Measurements from ENCODE around the gene TBX1.

The TBX1 gene

GRCh38 chr22:19811811-19812771, 51.5 kb downstream of the TBX1 start:
- in situ Hi-C loops (cut with MboI; ENCODE audit: low pct_unique_long_range_greater_than_20kb, low sequenced_read_pairs, unreplicated experiment): no loop called here
- DNase-seq (ENCODE audit: low spot score): no peak

GRCh38 chr22:19812910-19813309, 52.3 kb downstream of the TBX1 start:
- DNase-seq (ENCODE audit: low spot score): no peak
- in situ Hi-C loops (cut with MboI; ENCODE audit: low pct_unique_long_range_greater_than_20kb, low sequenced_read_pairs, unreplicated experiment): no loop called here
- no peak for TF ChIP-seq CTCF (IDR thresholded peaks at IDR 0.05; ENCODE audit: extremely low read depth, insufficient read depth, missing control alignments)

More at GRCh38 chr22:19811811-19812771, 51.5 kb downstream of the TBX1 start:
- TF ChIP-seq CTCF (IDR thresholded peaks at IDR 0.05; ENCODE audit: extremely low read depth, insufficient read depth, missing control alignments): no peak

- DNase-seq (ENCODE audit: low spot score): no peak
- TF ChIP-seq CTCF (IDR thresholded peaks at IDR 0.05; ENCODE audit: extremely low read depth, insufficient read depth, missing control alignments): no peak
- in situ Hi-C loops (cut with MboI; ENCODE audit: low pct_unique_long_range_greater_than_20kb, low sequenced_read_pairs, unreplicated experiment): no loop called here
These were observed 53.9 kb downstream of the TBX1 start for GRCh38 chr22:19814428-19814827.

GRCh38 chr22:19815093-19815822, 54.7 kb downstream of the TBX1 start:
- DNase-seq (ENCODE audit: low spot score): no peak
- no peak for TF ChIP-seq CTCF (IDR thresholded peaks at IDR 0.05; ENCODE audit: extremely low read depth, insufficient read depth, missing control alignments)
- in situ Hi-C loops (cut with MboI; ENCODE audit: low pct_unique_long_range_greater_than_20kb, low sequenced_read_pairs, unreplicated experiment): no loop called here

GRCh38 chr22:19815823-19816290, 55.3 kb downstream of the TBX1 start:
- no peak for DNase-seq (ENCODE audit: low spot score)
- no peak for TF ChIP-seq CTCF (IDR thresholded peaks at IDR 0.05; ENCODE audit: extremely low read depth, insufficient read depth, missing control alignments)
- in situ Hi-C loops (cut with MboI; ENCODE audit: low pct_unique_long_range_greater_than_20kb, low sequenced_read_pairs, unreplicated experiment): no loop called here

GRCh38 chr22:19816372-19817119, 56.0 kb downstream of the TBX1 start:
- DNase-seq (ENCODE audit: low spot score): no peak
- in situ Hi-C loops (cut with MboI; ENCODE audit: low pct_unique_long_range_greater_than_20kb, low sequenced_read_pairs, unreplicated experiment): no loop called here
- TF ChIP-seq CTCF (IDR thresholded peaks at IDR 0.05; ENCODE audit: extremely low read depth, insufficient read depth, missing control alignments): no peak

Data from GM13977 (cell line).